GM23338 (cell line): Measurements from ENCODE around the gene TTC39B. TPM values are rescaled to one million over a fixed set of nuclear protein-coding genes. Genes with fewer than 3 reads are reported as not detected.

ENCODE experiments used
- ATAC-seq: fragments of 200-7000 bp; cut with Tn5 transposase; 3 replicates; pipeline ENCODE4 v1.9.1; 2020
- DNase-seq: peaks from one replicate; pipeline ENCODE4 v3.0.0-alpha.2; 2015; ENCODE audit warnings: low spot score
- H2AFZ ChIP-seq: fragments of 200-600 bp; sonication (generic); 2 replicates; pipeline ENCODE4 v1.8.0; 2016; ENCODE audit warnings: antibody characterized with exemption, mild to moderate bottlenecking, moderate library complexity
- H3F3A ChIP-seq: fragments of 200-600 bp; sonication (generic); replicated peaks from 2 replicates; pipeline ENCODE4 v1.8.0; 2017; ENCODE audit warnings: antibody characterized with exemption, mixed run types, low read depth
- H3K27ac ChIP-seq: fragments of 200-600 bp; sonication (generic); 2 replicates; pipeline ENCODE4 v1.6.1; 2016; ENCODE audit warnings: low read depth
- H3K27me3 ChIP-seq: fragments of 200-600 bp; sonication (generic); 2 replicates; pipeline ENCODE4 v1.8.0; 2016; ENCODE audit warnings: mild to moderate bottlenecking, mixed run types, moderate library complexity; ENCODE audit not compliant: insufficient read depth
- H3K36me3 ChIP-seq: fragments of 200-600 bp; sonication (generic); 2 replicates; pipeline ENCODE4 v1.8.0; 2016; ENCODE audit warnings: mild to moderate bottlenecking; ENCODE audit not compliant: insufficient read depth
- H3K4me1 ChIP-seq: fragments of 200-600 bp; sonication (generic); 2 replicates; pipeline ENCODE4 v1.8.0; 2016; ENCODE audit warnings: mild to moderate bottlenecking, moderate library complexity; ENCODE audit not compliant: insufficient read depth
- H3K4me2 ChIP-seq: fragments of 200-600 bp; sonication (generic); 2 replicates; pipeline ENCODE4 v1.7.1; 2017; ENCODE audit warnings: mixed run types
- H3K4me3 ChIP-seq: fragments of 200-600 bp; sonication (generic); 2 replicates; pipeline ENCODE4 v1.6.1; 2016; ENCODE audit warnings: mixed run types
- H3K79me2 ChIP-seq: fragments of 200-600 bp; sonication (generic); replicated peaks from 2 replicates; pipeline ENCODE4 v1.8.0; 2017; ENCODE audit warnings: mild to moderate bottlenecking; ENCODE audit not compliant: insufficient read depth
- H3K9me2 ChIP-seq: fragments of 200-600 bp; sonication (generic); 2 replicates; pipeline ENCODE4 v1.8.0; 2017; ENCODE audit not compliant: insufficient read depth
- H4K20me1 ChIP-seq: fragments of 200-600 bp; sonication (generic); replicated peaks from 2 replicates; pipeline ENCODE4 v1.8.0; 2017; ENCODE audit warnings: mild to moderate bottlenecking; ENCODE audit not compliant: insufficient read depth
- H3K27ac Mint-ChIP-seq: 2 replicates; pipeline ENCODE4 v1.8.0; 2020; ENCODE audit warnings: inconsistent platforms, mild to moderate bottlenecking, moderate library complexity, mixed read lengths
- H3K27me3 Mint-ChIP-seq: 3 replicates; pipeline ENCODE4 v1.8.0; 2022; ENCODE audit warnings: low read depth, mild to moderate bottlenecking, moderate library complexity, mixed read lengths, inconsistent platforms; ENCODE audit not compliant: insufficient read depth, poor library complexity
- H3K36me3 Mint-ChIP-seq: 3 replicates; pipeline ENCODE4 v1.8.0; 2021; ENCODE audit warnings: low read depth, mild to moderate bottlenecking, inconsistent platforms, moderate library complexity, mixed read lengths
- H3K4me1 Mint-ChIP-seq: 3 replicates; pipeline ENCODE4 v1.8.0; 2020; ENCODE audit warnings: mild to moderate bottlenecking, inconsistent platforms, mixed read lengths
- H3K4me3 Mint-ChIP-seq: 3 replicates; pipeline ENCODE4 v1.8.0; 2021; ENCODE audit warnings: moderate library complexity, mild to moderate bottlenecking, inconsistent platforms, mixed read lengths
- H3K9me3 Mint-ChIP-seq: 3 replicates; pipeline ENCODE4 v1.8.0; 2020; ENCODE audit warnings: moderate library complexity, mild to moderate bottlenecking, inconsistent platforms, mixed read lengths
- CREB1 ChIP-seq: fragments of 250-450 bp; sonication (Bioruptor Pico); IDR thresholded peaks from 2 replicates; pipeline ENCODE4 v1.5.0; 2020; ENCODE audit warnings: low read depth, mild to moderate bottlenecking, moderate library complexity
- EZH2 ChIP-seq: fragments of 200-600 bp; sonication (generic); IDR thresholded peaks from one replicate; pipeline ENCODE4 v1.8.0; 2017; ENCODE audit warnings: antibody characterized with exemption, mild to moderate bottlenecking, low read depth; ENCODE audit not compliant: unreplicated experiment
- JUNB ChIP-seq: IDR thresholded peaks from one replicate; pipeline ENCODE4 v1.6.1; 2016; ENCODE audit warnings: antibody characterized with exemption; ENCODE audit not compliant: unreplicated experiment
- NANOG ChIP-seq: IDR thresholded peaks from 2 replicates; pipeline ENCODE4 v1.6.1; 2016; ENCODE audit warnings: antibody characterized with exemption, borderline replicate concordance
- POLR2AphosphoS5 ChIP-seq: IDR thresholded peaks from 2 replicates; pipeline ENCODE4 v1.6.1; 2016; ENCODE audit warnings: antibody characterized with exemption, low read depth
- STAT1 ChIP-seq: IDR thresholded peaks from one replicate; pipeline ENCODE4 v1.6.1; 2016; ENCODE audit warnings: antibody characterized with exemption; ENCODE audit not compliant: unreplicated experiment
- ZNF331 ChIP-seq: fragments of 250-450 bp; sonication (Bioruptor Pico); IDR thresholded peaks from 2 replicates; pipeline ENCODE4 v1.5.0; 2020; ENCODE audit warnings: low read depth, mild to moderate bottlenecking, moderate library complexity
- polyA plus RNA-seq: library from polyadenylated mRNA; unstranded; fragments of >200 nt; fragmentation: Nextera tagmentation; extraction: Ambion mirVana; gene quantifications from 2 replicates; pipeline ENCODE4 v1.2.1, GENCODE V29; 2016
- total RNA-seq: library from RNA; depleted of rRNA; stranded (reverse); fragments of >200 nt; shearing (Covaris generic); gene quantifications from 2 replicates; pipeline ENCODE4 v1.2.3, GENCODE V29; 2014
- TF ChIP-seq, protein P1 (sequence below), 2 experiments: fragments of 200-600 bp in 1 of 2; sonication (generic) in 1 of 2; conservative IDR thresholded peaks; 2 replicates each; pipeline versions ENCODE4 v1.5.1 to v1.6.1; 2016 to 2017; ENCODE audit warnings: antibody characterized with exemption in 2 of 2, low read depth in 2 of 2, mild to moderate bottlenecking in 2 of 2, moderate library complexity in 1 of 2
- TF ChIP-seq, protein P2 (sequence below): IDR thresholded peaks from one replicate; pipeline ENCODE4 v1.6.1; 2018; ENCODE audit warnings: antibody characterized with exemption; ENCODE audit not compliant: unreplicated experiment
- TF ChIP-seq, protein P3 (sequence below): fragments of 250-450 bp; sonication (Bioruptor Pico); IDR thresholded peaks from 2 replicates; pipeline ENCODE4 v1.5.0; 2020; ENCODE audit warnings: mild to moderate bottlenecking, moderate library complexity

TTC39B gene
- total and polyA plus RNA-seq, 2 experiments from 2014 or later: 2.8 to 11.1 TPM

DNA sequence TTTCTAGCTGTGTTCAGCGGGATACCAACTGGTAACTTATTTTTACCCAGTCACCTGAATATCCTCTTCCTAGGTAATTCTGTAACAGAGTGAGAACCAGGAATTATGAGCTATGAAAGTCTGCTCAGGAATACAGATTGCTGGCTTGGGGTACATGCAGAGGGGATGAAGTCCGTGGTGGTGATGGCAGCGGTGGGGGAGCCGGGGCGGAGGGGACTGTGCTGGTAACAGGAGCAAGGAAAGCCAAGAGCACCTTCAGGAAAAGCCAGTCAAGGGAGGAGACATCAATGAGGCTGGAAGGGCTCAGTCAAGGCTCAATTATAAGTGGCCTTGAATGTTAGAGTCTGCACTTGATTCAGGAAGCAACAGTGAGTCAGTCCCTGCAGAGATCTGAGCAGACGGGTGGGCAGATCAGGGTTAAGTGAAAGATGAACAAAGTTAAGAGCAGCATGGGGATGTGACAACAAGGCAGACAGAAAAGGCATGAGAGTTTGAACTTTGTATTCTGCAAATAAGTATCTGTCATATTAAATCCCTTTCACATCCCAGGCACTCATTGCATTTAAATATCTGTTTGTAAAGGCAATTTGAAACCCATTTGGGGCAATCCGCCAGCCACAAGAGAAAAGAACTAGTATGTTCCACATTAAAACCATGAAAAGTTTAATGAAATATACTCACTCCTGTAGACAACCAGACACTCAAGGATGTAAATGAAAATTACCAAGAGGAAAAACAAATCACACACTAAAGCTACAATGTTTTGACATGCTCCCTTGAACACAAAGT is 101.2 kb downstream of the TTC39B start (continued):
- TF ChIP-seq, protein P1, sequence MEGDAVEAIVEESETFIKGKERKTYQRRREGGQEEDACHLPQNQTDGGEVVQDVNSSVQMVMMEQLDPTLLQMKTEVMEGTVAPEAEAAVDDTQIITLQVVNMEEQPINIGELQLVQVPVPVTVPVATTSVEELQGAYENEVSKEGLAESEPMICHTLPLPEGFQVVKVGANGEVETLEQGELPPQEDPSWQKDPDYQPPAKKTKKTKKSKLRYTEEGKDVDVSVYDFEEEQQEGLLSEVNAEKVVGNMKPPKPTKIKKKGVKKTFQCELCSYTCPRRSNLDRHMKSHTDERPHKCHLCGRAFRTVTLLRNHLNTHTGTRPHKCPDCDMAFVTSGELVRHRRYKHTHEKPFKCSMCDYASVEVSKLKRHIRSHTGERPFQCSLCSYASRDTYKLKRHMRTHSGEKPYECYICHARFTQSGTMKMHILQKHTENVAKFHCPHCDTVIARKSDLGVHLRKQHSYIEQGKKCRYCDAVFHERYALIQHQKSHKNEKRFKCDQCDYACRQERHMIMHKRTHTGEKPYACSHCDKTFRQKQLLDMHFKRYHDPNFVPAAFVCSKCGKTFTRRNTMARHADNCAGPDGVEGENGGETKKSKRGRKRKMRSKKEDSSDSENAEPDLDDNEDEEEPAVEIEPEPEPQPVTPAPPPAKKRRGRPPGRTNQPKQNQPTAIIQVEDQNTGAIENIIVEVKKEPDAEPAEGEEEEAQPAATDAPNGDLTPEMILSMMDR (conservative IDR thresholded peaks at IDR 0.05; ENCODE audit: low read depth in 2 of 2): no peak
- TF ChIP-seq CREB1 (CRISPR knock-in tag): no peak
- no peak for TF ChIP-seq STAT1
- no peak for TF ChIP-seq ZNF331 (CRISPR knock-in tag)
- TF ChIP-seq EZH2: no peak
- TF ChIP-seq NANOG: no peak
- TF ChIP-seq, protein P2, sequence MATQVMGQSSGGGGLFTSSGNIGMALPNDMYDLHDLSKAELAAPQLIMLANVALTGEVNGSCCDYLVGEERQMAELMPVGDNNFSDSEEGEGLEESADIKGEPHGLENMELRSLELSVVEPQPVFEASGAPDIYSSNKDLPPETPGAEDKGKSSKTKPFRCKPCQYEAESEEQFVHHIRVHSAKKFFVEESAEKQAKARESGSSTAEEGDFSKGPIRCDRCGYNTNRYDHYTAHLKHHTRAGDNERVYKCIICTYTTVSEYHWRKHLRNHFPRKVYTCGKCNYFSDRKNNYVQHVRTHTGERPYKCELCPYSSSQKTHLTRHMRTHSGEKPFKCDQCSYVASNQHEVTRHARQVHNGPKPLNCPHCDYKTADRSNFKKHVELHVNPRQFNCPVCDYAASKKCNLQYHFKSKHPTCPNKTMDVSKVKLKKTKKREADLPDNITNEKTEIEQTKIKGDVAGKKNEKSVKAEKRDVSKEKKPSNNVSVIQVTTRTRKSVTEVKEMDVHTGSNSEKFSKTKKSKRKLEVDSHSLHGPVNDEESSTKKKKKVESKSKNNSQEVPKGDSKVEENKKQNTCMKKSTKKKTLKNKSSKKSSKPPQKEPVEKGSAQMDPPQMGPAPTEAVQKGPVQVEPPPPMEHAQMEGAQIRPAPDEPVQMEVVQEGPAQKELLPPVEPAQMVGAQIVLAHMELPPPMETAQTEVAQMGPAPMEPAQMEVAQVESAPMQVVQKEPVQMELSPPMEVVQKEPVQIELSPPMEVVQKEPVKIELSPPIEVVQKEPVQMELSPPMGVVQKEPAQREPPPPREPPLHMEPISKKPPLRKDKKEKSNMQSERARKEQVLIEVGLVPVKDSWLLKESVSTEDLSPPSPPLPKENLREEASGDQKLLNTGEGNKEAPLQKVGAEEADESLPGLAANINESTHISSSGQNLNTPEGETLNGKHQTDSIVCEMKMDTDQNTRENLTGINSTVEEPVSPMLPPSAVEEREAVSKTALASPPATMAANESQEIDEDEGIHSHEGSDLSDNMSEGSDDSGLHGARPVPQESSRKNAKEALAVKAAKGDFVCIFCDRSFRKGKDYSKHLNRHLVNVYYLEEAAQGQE: no peak

DNA sequence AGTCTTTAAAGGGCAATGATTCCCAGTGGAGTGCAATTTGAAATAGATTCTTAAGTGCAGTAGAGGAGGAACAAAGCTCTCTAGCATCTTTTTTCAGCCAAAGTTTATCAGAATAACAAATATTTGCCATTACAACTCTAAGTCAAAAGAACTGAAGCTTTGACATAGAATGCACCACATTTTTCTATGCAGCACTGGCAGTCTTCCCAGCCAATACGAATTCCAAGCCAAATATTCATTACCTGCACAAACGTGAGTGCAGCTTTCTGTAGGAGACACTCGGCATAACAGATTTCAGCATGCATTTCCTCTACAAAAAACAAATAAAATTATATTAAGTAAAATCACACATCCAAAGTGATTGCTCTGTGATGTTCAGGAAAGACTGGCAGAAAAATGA is 103.4 kb downstream of the TTC39B start:
- no peaks in the 10 kb centered on the region for H4K20me1 ChIP-seq
- DNase-seq (no peak), ATAC-seq (no peak)
- no peaks in the 10 kb centered on the region for H3K9me3 Mint-ChIP-seq
- no peak overlapping the region for H3K27ac Mint-ChIP-seq
- H3F3A ChIP-seq: no peaks in the 10 kb centered on the region
- no peaks in the 10 kb centered on the region; the same call in 1 of the 2 replicates for H3K36me3 ChIP-seq
- no peaks in the 10 kb centered on the region for H3K9me2 ChIP-seq
- no peaks in the 10 kb centered on the region for H3K27me3 ChIP-seq
- no peak overlapping the region for H3K4me3 ChIP-seq
- H3K4me3 Mint-ChIP-seq: no peak overlapping the region
- peaks cover 2% of the 10 kb centered on the region; the same call in 1 of the 3 replicates for H3K4me1 Mint-ChIP-seq
- peak overlapping the region; percentile 51; the same call in 1 of the 2 replicates for H3K27ac ChIP-seq
- no peaks in the 10 kb centered on the region for H3K27me3 Mint-ChIP-seq
- no peaks in the 10 kb centered on the region for H3K79me2 ChIP-seq
- H3K4me2 ChIP-seq: no peak overlapping the region
- H2AFZ ChIP-seq: no peak overlapping the region
- H3K4me1 ChIP-seq: no peaks in the 10 kb centered on the region; the same call in 1 of the 2 replicates
- peaks cover 14% of the 10 kb centered on the region for H3K36me3 Mint-ChIP-seq
- TF ChIP-seq, protein P3, sequence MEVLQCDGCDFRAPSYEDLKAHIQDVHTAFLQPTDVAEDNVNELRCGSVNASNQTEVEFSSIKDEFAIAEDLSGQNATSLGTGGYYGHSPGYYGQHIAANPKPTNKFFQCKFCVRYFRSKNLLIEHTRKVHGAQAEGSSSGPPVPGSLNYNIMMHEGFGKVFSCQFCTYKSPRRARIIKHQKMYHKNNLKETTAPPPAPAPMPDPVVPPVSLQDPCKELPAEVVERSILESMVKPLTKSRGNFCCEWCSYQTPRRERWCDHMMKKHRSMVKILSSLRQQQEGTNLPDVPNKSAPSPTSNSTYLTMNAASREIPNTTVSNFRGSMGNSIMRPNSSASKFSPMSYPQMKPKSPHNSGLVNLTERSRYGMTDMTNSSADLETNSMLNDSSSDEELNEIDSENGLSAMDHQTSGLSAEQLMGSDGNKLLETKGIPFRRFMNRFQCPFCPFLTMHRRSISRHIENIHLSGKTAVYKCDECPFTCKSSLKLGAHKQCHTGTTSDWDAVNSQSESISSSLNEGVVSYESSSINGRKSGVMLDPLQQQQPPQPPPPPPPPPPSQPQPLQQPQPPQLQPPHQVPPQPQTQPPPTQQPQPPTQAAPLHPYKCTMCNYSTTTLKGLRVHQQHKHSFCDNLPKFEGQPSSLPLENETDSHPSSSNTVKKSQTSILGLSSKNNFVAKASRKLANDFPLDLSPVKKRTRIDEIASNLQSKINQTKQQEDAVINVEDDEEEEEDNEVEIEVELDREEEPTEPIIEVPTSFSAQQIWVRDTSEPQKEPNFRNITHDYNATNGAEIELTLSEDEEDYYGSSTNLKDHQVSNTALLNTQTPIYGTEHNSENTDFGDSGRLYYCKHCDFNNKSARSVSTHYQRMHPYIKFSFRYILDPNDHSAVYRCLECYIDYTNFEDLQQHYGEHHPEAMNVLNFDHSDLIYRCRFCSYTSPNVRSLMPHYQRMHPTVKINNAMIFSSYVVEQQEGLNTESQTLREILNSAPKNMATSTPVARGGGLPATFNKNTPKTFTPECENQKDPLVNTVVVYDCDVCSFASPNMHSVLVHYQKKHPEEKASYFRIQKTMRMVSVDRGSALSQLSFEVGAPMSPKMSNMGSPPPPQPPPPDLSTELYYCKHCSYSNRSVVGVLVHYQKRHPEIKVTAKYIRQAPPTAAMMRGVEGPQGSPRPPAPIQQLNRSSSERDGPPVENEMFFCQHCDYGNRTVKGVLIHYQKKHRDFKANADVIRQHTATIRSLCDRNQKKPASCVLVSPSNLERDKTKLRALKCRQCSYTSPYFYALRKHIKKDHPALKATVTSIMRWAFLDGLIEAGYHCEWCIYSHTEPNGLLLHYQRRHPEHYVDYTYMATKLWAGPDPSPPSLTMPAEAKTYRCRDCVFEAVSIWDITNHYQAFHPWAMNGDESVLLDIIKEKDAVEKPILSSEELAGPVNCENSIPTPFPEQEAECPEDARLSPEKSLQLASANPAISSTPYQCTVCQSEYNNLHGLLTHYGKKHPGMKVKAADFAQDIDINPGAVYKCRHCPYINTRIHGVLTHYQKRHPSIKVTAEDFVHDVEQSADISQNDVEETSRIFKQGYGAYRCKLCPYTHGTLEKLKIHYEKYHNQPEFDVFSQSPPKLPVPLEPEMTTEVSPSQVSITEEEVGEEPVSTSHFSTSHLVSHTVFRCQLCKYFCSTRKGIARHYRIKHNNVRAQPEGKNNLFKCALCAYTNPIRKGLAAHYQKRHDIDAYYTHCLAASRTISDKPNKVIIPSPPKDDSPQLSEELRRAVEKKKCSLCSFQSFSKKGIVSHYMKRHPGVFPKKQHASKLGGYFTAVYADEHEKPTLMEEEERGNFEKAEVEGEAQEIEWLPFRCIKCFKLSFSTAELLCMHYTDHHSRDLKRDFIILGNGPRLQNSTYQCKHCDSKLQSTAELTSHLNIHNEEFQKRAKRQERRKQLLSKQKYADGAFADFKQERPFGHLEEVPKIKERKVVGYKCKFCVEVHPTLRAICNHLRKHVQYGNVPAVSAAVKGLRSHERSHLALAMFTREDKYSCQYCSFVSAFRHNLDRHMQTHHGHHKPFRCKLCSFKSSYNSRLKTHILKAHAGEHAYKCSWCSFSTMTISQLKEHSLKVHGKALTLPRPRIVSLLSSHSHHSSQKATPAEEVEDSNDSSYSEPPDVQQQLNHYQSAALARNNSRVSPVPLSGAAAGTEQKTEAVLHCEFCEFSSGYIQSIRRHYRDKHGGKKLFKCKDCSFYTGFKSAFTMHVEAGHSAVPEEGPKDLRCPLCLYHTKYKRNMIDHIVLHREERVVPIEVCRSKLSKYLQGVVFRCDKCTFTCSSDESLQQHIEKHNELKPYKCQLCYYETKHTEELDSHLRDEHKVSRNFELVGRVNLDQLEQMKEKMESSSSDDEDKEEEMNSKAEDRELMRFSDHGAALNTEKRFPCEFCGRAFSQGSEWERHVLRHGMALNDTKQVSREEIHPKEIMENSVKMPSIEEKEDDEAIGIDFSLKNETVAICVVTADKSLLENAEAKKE (CRISPR knock-in tag): no peak
- no peak for TF ChIP-seq CREB1 (CRISPR knock-in tag)
- no peak for TF ChIP-seq POLR2AphosphoS5
- TF ChIP-seq JUNB: no peak
- TF ChIP-seq, protein P1 (conservative IDR thresholded peaks at IDR 0.05; ENCODE audit: low read depth in 2 of 2): no peak
- TF ChIP-seq EZH2: no peak
